Lower leg skin (tissue), 4 donors: ENCODE measurements around the gene CHRM4. TPM values are rescaled to one million over a fixed set of nuclear protein-coding genes. Genes with fewer than 3 reads are reported as not detected.

Experiments used
- DNase-seq, 2 donors: peaks; one replicate each; pipeline ENCODE4 v3.0.0-alpha.2; 2019; ENCODE audit warnings: low spot score in 2 of 2
- H3K4me3 ChIP-seq: fragments of 200-600 bp; sonication (generic); 2 replicates; pipeline ENCODE4 v1.5.1; 2017; ENCODE audit warnings: mild to moderate bottlenecking, low read depth; ENCODE audit not compliant: poor library complexity, severe bottlenecking
- POLR2A ChIP-seq, 2 donors: fragments of 450-650 bp; IDR thresholded peaks; one replicate each; pipeline ENCODE4 v1.6.1; 2016 to 2017; ENCODE audit warnings: antibody characterized with exemption in 2 of 2, mild to moderate bottlenecking in 1 of 2, moderate library complexity in 1 of 2
- WGBS, 2 donors: methylation state at CpG; one replicate each; pipeline ENCODE4 v1.1.5; 2018; 5-methylcytosine and 5-hydroxymethylcytosine counted together
- intact Hi-C: fragments of 100-400 bp; cut with DNase I; formaldehyde crosslinking; loops from one replicate; pipeline ENCODE4 v1.15.0; 2023; ENCODE audit warnings: low total_unique reads
- total RNA-seq, 4 donors: library from RNA; depleted of rRNA; stranded (reverse); fragments of >200 nt; gene quantifications; one replicate each; pipeline ENCODE4 v1.1.0, GENCODE V29; 2016
- TF ChIP-seq, protein P1 (sequence below), 3 donors: fragments of 450-650 bp; IDR thresholded peaks; one replicate each; pipeline ENCODE4 v1.5.1; 2016; ENCODE audit warnings: antibody characterized with exemption in 3 of 3, mild to moderate bottlenecking in 3 of 3, moderate library complexity in 2 of 3

CHRM4 gene
- total RNA-seq, 4 donors from 2014 or later = 1.2 to 8.1 (median 3.3) TPM

DNA sequence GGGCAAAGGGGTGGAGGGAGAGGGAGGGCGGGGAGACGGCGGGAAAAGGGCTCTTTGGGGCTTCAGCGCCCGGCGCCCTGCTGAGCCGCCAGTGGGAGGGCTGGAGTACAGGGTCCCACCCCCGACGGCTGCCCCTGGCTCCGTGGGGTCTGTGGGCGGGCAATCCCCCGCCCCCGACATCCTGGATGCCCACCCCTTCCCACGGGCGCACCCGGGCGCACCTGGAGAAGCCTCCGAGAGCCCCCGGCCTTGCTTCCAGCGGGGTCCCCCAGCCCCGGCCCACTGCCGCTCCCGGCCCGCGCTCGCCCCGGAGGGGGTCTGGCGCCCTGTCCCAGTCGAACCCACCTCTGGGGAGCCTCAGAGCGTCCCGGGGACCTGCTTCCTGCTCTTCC is 394 bp downstream of the CHRM4 start:
- 0 to 2% methylated on average over 7 to 12 of the region's 31 CpGs for WGBS, 2 donors
- intact Hi-C loops = no loop called here
- no peak for DNase-seq
- TF ChIP-seq, protein P1, sequence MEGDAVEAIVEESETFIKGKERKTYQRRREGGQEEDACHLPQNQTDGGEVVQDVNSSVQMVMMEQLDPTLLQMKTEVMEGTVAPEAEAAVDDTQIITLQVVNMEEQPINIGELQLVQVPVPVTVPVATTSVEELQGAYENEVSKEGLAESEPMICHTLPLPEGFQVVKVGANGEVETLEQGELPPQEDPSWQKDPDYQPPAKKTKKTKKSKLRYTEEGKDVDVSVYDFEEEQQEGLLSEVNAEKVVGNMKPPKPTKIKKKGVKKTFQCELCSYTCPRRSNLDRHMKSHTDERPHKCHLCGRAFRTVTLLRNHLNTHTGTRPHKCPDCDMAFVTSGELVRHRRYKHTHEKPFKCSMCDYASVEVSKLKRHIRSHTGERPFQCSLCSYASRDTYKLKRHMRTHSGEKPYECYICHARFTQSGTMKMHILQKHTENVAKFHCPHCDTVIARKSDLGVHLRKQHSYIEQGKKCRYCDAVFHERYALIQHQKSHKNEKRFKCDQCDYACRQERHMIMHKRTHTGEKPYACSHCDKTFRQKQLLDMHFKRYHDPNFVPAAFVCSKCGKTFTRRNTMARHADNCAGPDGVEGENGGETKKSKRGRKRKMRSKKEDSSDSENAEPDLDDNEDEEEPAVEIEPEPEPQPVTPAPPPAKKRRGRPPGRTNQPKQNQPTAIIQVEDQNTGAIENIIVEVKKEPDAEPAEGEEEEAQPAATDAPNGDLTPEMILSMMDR (IDR thresholded peaks at IDR 0.05) = no peak
- no peak for TF ChIP-seq POLR2A (IDR thresholded peaks at IDR 0.05)
- H3K4me3 ChIP-seq = no peak overlapping the region

DNA sequence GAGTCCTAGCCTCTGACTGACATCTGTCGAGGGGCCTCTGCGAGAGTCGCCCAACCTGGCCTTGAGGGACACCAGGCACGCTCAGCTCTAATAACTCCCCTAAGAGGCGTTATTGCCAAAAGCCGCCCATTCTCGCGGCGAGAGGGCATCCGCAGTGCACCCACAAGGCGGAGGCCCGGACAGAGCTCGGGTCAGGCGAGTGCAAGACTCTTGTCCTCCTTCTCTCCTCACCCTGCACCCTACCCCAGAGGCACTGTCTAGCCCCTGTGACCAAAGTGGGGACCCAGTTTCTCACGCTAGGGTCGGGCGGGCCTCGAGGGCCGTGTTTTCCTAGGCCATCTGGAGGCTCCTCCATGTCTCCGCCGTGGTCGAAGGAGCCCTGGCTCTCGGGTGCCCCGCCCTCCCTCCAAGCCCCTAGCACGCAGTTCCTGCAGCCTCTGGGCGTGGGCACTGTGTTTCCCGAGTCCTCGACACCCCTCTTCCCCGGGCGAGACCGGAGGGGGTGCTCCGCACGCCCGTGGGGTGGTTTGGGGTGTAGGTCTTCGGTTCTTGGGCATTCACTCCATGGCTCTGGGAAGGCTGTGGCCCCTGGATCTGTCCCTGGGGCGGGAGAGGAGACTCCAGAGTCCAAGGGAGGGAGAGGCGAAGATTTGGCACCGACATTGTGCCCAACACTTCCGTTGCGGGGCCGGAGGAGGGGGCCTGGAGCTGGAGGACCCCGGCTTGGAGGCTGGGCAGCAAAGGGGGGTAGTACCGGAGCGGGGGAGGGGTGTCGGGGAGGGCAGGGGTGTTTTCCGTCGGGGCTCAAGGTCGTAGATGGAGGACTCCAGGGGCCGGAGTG is 1.0 kb downstream of the CHRM4 start:
- no peak overlapping the region for H3K4me3 ChIP-seq
- intact Hi-C loops = no loop called here
- 8 to 9% methylated on average over 25 to 43 of the region's 49 CpGs for WGBS, 2 donors
- DNase-seq = no peak
- no peak for TF ChIP-seq POLR2A (IDR thresholded peaks at IDR 0.05)
- TF ChIP-seq, protein P1 (IDR thresholded peaks at IDR 0.05) = no peak

DNA sequence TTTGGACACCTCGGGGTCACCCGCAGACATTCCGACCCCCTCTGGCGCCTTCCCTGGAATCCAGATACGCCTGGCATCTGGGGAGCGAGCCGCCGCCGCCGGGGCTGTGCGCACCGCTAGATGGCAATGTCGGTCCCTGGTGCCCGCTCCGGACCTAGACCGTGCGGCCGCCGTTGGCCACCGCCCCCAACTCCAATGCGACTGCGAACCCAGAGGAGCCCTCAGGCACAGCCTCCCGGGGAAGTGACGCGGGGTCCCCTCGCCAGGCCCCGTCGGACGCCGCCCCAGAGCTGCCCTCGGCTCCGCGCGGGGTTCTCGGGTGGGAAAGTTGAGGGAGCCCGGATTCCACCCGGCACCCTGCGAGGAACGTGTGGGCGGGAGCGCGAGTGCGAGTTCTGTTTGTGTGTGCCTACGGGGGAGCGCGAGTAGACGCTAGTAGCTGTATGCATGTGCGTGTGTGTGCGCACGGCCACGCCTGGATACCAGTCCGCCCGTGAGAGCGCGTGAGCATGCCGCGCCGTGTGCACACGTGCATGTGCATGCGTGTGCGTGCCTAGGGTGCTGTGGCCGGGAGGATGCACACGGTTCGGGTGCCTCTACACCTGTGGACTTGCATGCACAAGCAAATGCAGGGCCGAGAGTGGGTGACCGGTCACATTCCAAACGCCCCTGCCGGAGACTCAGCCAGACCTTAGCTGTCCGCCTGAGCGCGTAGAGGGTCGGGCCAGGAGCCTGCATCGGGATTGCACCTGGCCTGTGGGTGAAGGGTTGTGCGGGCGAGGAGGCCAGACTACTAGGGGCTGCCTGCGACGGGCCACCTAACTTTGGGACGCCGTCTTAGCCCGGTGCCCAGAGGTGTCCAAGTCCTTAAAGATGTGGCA is 1.9 kb downstream of the CHRM4 start:
- no peak overlapping the region for H3K4me3 ChIP-seq
- WGBS, 2 donors = 2 to 3% methylated on average over 45 to 46 of the region's 80 CpGs
- TF ChIP-seq, protein P1 (IDR thresholded peaks at IDR 0.05) = no peak
- no peak for TF ChIP-seq POLR2A (IDR thresholded peaks at IDR 0.05)
- intact Hi-C loops = no loop called here
- DNase-seq = peak; percentile 38 to 94

DNA sequence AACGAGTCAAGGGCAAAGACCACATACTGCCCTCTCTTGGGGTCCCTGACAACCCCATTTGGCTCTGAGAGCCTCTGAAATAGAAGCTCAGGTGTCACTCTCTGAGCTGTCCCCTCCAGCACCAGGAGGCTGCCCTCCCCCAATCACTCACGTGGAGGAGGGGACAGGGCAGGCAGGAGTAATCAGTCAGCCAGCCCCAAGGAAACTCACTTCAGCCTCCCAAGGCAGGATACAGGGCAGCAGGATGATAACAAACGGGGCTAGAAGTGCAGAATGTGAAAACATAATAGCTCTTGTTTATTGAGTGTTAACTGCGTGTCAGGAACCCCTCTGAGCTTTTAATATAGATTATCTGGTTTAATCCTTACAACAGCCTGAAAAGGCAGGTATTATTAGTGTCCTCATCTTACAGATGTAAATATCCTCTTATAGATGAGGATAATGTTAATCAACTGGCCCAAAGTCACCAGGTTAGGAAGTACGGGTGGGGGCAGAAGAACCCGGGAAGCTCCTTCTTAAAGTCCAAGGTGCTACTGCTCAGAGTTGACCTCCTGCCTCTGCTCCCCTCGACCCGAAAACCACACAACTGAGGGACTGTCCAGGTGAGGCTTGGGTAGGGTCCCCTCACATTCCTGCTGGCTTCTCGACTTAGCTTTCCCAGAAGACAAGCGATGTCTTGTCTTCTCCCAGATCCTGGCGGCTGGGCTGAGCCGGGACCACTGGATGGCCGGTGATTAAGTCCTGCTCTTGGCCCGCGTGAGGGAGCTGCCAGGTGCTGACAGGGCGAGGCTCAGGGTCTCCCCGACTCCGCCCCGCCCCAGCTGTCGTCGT is 2.7 kb downstream of the CHRM4 start:
- no peak overlapping the region for H3K4me3 ChIP-seq
- 6 to 9% methylated on average over 18 to 19 of the region's 21 CpGs for WGBS, 2 donors
- no peak for DNase-seq
- TF ChIP-seq, protein P1 (IDR thresholded peaks at IDR 0.05) = no peak
- TF ChIP-seq POLR2A (IDR thresholded peaks at IDR 0.05) = no peak
- intact Hi-C loops = no loop called here

DNA sequence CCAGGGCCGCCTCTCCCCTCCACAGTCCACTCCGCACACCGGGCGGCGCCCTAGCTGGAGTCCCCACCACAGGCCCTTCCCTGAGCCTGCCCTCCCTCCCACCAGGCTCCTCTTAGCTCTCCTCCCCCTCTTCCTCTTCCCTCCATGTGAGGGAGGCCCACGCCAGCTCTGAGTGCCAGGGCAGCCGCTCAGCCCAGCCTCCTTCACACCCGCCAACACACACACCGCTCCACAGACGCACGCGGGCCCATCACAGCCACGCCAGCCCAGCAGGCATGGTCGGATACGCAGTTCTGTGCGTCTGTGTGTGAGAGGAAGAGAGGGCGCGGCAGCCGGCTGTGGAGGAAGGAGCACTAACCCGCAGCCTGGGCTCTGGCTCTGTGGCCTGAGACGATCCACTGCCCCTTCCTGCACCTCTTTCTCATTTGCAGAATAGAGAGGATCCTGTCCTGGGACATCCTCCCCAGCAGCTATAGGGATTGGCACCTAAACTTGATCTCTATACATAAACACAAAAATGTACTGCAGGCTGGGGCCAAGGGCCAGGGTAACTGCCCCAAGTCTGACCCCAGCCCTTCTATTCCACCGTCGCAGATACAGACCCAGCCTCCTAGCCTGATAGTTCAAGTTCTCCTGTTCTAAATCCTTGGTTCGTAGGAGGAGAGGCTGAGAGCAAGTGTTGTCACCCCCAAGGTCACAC is 3.5 kb downstream of the CHRM4 start:
- WGBS, 2 donors = 15 to 23% methylated on average over 19 to 24 of the region's 24 CpGs
- intact Hi-C loops = no loop called here
- no peak overlapping the region for H3K4me3 ChIP-seq
- no peak for DNase-seq
- TF ChIP-seq, protein P1 (IDR thresholded peaks at IDR 0.05) = no peak
- no peak for TF ChIP-seq POLR2A (IDR thresholded peaks at IDR 0.05)
